IPS-18c (cell line): ENCODE measurements around the gene SPPL2B.

Experiments
- H3K4me3 ChIP-seq: 2 replicates; pipeline ENCODE4 v1.7.0; 2013; ENCODE audit warnings: low read depth, mild to moderate bottlenecking, low read length, moderate library complexity; ENCODE audit not compliant: insufficient read depth
- H3K9me3 ChIP-seq: one replicate; pipeline ENCODE4 v1.6.1; 2013; ENCODE audit warnings: mild to moderate bottlenecking, low read length, moderate library complexity; ENCODE audit not compliant: control insufficient read depth, insufficient read depth

Gene SPPL2B

DNA sequence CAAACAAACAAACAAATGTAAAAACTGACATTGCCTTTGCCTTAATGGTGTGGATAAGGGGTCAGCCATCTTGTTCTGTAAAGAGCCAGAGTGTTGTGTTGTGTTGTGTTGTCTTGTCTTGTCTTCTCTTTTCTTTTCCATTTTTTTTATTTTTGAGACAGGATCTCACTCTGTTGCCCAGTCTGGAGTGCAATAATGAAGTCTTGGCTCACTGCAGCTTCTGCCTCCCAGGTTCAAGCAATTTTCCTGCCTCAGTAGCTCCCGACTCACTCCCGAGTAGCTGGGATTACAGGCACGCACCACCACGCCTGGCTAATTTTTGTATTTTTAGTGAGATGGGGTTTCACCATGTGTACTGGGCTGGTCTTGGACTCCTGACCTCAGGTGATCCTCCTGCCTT is 71.1 kb downstream of the SPPL2B start:
- H3K9me3 ChIP-seq, result no peaks in the 10 kb centered on the region
- no peak overlapping the region for H3K4me3 ChIP-seq
